IMR-90 (cell line): ENCODE data around the gene ZNF653.

Experiments used
- CEBPB ChIP-seq: IDR thresholded peaks from 2 replicates; pipeline ENCODE4 v1.6.1; 2012; ENCODE audit warnings: low read depth, low read length, improper control_type of control experiment
- ELK1 ChIP-seq: fragments of 150-350 bp; IDR thresholded peaks from 2 replicates; pipeline ENCODE4 v1.6.1; 2016; ENCODE audit warnings: low read depth, mild to moderate bottlenecking, low read length, moderate library complexity, borderline replicate concordance
- FOS ChIP-seq: fragments of 150-350 bp; IDR thresholded peaks from 2 replicates; pipeline ENCODE4 v1.6.1; 2016; ENCODE audit warnings: low read depth, low read length
- MAFK ChIP-seq: IDR thresholded peaks from 2 replicates; pipeline ENCODE4 v1.6.1; 2012; ENCODE audit warnings: low read depth, low read length, improper control_type of control experiment
- MAZ ChIP-seq: IDR thresholded peaks from 2 replicates; pipeline ENCODE4 v1.6.1; 2012; ENCODE audit warnings: low read depth, mild to moderate bottlenecking, low read length, improper control_type of control experiment, moderate library complexity, borderline replicate concordance
- POLR2A ChIP-seq: IDR thresholded peaks from 2 replicates; pipeline ENCODE4 v1.6.1; 2012; ENCODE audit warnings: mild to moderate bottlenecking, low read depth, low read length
- RAD21 ChIP-seq: IDR thresholded peaks from 2 replicates; pipeline ENCODE4 v1.6.1; 2012; ENCODE audit warnings: low read length, improper control_type of control experiment
- RCOR1 ChIP-seq: IDR thresholded peaks from 2 replicates; pipeline ENCODE4 v1.6.1; 2012; ENCODE audit warnings: mild to moderate bottlenecking, low read length, improper control_type of control experiment; ENCODE audit not compliant: insufficient replicate concordance
- TF ChIP-seq, protein P1 (sequence below): conservative IDR thresholded peaks from 2 replicates; pipeline ENCODE4 v1.5.1; 2012; ENCODE audit warnings: mild to moderate bottlenecking, low read depth, low read length, improper control_type of control experiment

- no peak for TF ChIP-seq RCOR1
- TF ChIP-seq, protein P1, sequence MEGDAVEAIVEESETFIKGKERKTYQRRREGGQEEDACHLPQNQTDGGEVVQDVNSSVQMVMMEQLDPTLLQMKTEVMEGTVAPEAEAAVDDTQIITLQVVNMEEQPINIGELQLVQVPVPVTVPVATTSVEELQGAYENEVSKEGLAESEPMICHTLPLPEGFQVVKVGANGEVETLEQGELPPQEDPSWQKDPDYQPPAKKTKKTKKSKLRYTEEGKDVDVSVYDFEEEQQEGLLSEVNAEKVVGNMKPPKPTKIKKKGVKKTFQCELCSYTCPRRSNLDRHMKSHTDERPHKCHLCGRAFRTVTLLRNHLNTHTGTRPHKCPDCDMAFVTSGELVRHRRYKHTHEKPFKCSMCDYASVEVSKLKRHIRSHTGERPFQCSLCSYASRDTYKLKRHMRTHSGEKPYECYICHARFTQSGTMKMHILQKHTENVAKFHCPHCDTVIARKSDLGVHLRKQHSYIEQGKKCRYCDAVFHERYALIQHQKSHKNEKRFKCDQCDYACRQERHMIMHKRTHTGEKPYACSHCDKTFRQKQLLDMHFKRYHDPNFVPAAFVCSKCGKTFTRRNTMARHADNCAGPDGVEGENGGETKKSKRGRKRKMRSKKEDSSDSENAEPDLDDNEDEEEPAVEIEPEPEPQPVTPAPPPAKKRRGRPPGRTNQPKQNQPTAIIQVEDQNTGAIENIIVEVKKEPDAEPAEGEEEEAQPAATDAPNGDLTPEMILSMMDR, result no peak
- TF ChIP-seq MAZ, result no peak
- no peak for TF ChIP-seq POLR2A
- TF ChIP-seq ELK1, result no peak
- TF ChIP-seq CEBPB, result no peak
- no peak for TF ChIP-seq MAFK
- no peak for TF ChIP-seq FOS
- no peak for TF ChIP-seq RAD21
Measured at GRCh38 chr19:11494634-11495285, 10.9 kb downstream of the ZNF653 start.
